Measurements from ENCODE around the gene PCCB. TPM values are rescaled to one million over a fixed set of nuclear protein-coding genes. Genes with fewer than 3 reads are reported as not detected.

Gene PCCB
- total and polyA plus RNA-seq, 2 of the 8 experiments (the other 6 are each of a cell fraction or from before 2014, with no cell fraction given): 56.7 to 84.4 TPM

GRCh38 chr3:136279092-136279491 is 29.0 kb downstream of the PCCB start:
- POLR2A ChIA-PET (ENCODE audit: partially characterized antibody): no interaction called here
- Histone ChIP-seq H3K56ac (replicated peaks; ENCODE audit: insufficient read length, low read depth, low read length) (no peak overlapping the region), H4K20me1 (replicated peaks in 1 of 2; ENCODE audit: control insufficient read depth in 1 of 2, insufficient read depth in 2 of 2, low read length in 2 of 2) (no peaks in the 10 kb centered on the region), H3K27me3 (replicated peaks in 1 of 4; ENCODE audit: control insufficient read depth in 3 of 4, extremely low read depth in 1 of 4, insufficient read depth in 3 of 4, low read length in 3 of 4) (no peaks in the 10 kb centered on the region), H2BK15ac (ENCODE audit: low read length) (no peak overlapping the region), H3K79me2 (ENCODE audit: control insufficient read depth in 1 of 2, insufficient read depth in 2 of 2, low read length in 2 of 2) (peaks cover 0 to 31% of the 10 kb centered on the region in 2 experiments; a peak in 2 of 4 replicates), H2BK5ac (ENCODE audit: low read depth, low read length) (no peak overlapping the region), H2BK20ac (ENCODE audit: low read length) (no peak overlapping the region), H3K4me3 (ENCODE audit: extremely low read depth in 1 of 4, insufficient read depth in 2 of 4, low read depth in 3 of 4, low read length in 4 of 4) (no peak overlapping the region), H2BK12ac (ENCODE audit: low read depth, low read length) (no peak overlapping the region), H3K9me3 (ENCODE audit: insufficient read depth in 2 of 2, low read depth in 1 of 2, low read length in 1 of 2) (peaks cover 9 to 18% of the 10 kb centered on the region in 2 experiments), H2AK5ac (ENCODE audit: low read depth, low read length) (no peak overlapping the region), H3K9ac (replicated peaks in 1 of 4; ENCODE audit: extremely low read depth in 1 of 4, low read depth in 3 of 4, low read length in 3 of 4) (no peak overlapping the region), H3K36me3 (ENCODE audit: control insufficient read depth in 2 of 4, insufficient read depth in 4 of 4, low read length in 3 of 4) (peaks cover 0 to 10% (median 6%) of the 10 kb centered on the region in 4 experiments; a peak in 5 of 8 replicates), H4K8ac (ENCODE audit: extremely low read depth, insufficient read depth, low read length) (no peak overlapping the region), H3K18ac (ENCODE audit: extremely low read depth, low read length) (no peak overlapping the region), H3K4ac (replicated peaks; ENCODE audit: insufficient read length, low read depth, low read length) (no peak overlapping the region), H2BK120ac (replicated peaks; ENCODE audit: low read depth, low read length) (no peak overlapping the region), H3K4me1 (replicated peaks in 1 of 4; ENCODE audit: control insufficient read depth in 3 of 4, insufficient read depth in 4 of 4, low read length in 3 of 4) (peaks cover 1 to 11% (median 7%) of the 10 kb centered on the region in 4 experiments; a peak in 6 of 7 replicates), H3K14ac (ENCODE audit: insufficient read length) (no peak overlapping the region), H3K27ac (ENCODE audit: low read depth, low read length) (no peak overlapping the region), H4K91ac (replicated peaks; ENCODE audit: insufficient read length, low read length) (no peak overlapping the region), H2AFZ (ENCODE audit: low read length) (no peak overlapping the region), H3K4me2 (ENCODE audit: insufficient read depth in 1 of 2, low read depth in 2 of 2, low read length in 2 of 2) (no peak overlapping the region), H3K23me2 (ENCODE audit: low read depth, low read length) (no peaks in the 10 kb centered on the region; the same call in 1 of the 2 replicates), H3K79me1 (ENCODE audit: low read depth, low read length) (no peaks in the 10 kb centered on the region), H4K5ac (ENCODE audit: insufficient read length, low read depth, low read length) (no peak overlapping the region), H3K23ac (ENCODE audit: insufficient read length) (no peak overlapping the region)
- DNase-seq (ENCODE audit: low read depth in 1 of 2, low spot score in 2 of 2) (no peak), FAIRE-seq (no peak)
- CTCF ChIA-PET (ENCODE audit: partially characterized antibody): interaction anchor here (1.2 kb wide), 1 partner anchor 113 kb away, joined by 3 read pairs; no protein-coding TSS in a partner anchor
- TF ChIP-seq SIX5 (IDR thresholded peaks at IDR 0.05; ENCODE audit: low read depth, low read length) (no peak), YY1 (IDR thresholded peaks at IDR 0.05; ENCODE audit: low read depth, low read length) (no peak), RAD21 (IDR thresholded peaks at IDR 0.05 in 1 of 2, conservative IDR thresholded peaks at IDR 0.05 in 1 of 2; ENCODE audit: low read depth in 2 of 2, low read length in 2 of 2) (no peak), SUZ12 (IDR thresholded peaks at IDR 0.05; ENCODE audit: low read length) (no peak), NANOG (IDR thresholded peaks at IDR 0.05; ENCODE audit: insufficient read depth, low read depth, low read length, poor library complexity, severe bottlenecking) (no peak), BCL11A (IDR thresholded peaks at IDR 0.05; ENCODE audit: low read depth in 2 of 2, low read length in 2 of 2) (no peak), TAF1 (IDR thresholded peaks at IDR 0.05; ENCODE audit: low read depth, low read length) (no peak), CBX5 (IDR thresholded peaks at IDR 0.05; ENCODE audit: low read depth, low read length) (no peak), HDAC6 (IDR thresholded peaks at IDR 0.05; ENCODE audit: low read depth, low read length) (no peak), ATF3 (IDR thresholded peaks at IDR 0.05; ENCODE audit: insufficient read depth, low read depth, low read length) (no peak), POU5F1 (IDR thresholded peaks at IDR 0.05; ENCODE audit: low read depth, low read length) (no peak), TAF7 (optimal IDR thresholded peaks at IDR 0.05; ENCODE audit: borderline replicate concordance, low read depth, low read length) (no peak), EZH2 (IDR thresholded peaks at IDR 0.05; ENCODE audit: low read depth, low read length, severe bottlenecking) (no peak), SIRT6 (IDR thresholded peaks at IDR 0.05; ENCODE audit: low read length) (no peak), POLR2AphosphoS5 (IDR thresholded peaks at IDR 0.05; ENCODE audit: low read depth, low read length) (no peak)
